ENCODE results near the gene STIM2. TPM values are rescaled to one million over a fixed set of nuclear protein-coding genes. Genes with fewer than 3 reads are reported as not detected.

Gene STIM2
- total RNA-seq, 1 donor from 2014 or later: 25.8 TPM

DNA sequence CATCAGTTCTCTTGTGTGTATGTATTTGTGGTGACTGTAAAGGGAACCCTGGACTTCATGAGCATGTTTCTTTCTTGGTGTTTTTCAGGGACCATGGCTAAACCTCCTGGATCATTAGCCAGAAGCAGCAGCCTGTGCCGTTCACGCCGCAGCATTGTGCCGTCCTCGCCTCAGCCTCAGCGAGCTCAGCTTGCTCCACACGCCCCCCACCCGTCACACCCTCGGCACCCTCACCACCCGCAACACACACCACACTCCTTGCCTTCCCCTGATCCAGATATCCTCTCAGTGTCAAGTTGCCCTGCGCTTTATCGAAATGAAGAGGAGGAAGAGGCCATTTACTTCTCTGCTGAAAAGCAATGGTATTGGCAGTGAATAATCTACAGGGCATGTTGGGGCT, 157.0 kb downstream of the STIM2 start:
- TF ChIP-seq, protein P1, sequence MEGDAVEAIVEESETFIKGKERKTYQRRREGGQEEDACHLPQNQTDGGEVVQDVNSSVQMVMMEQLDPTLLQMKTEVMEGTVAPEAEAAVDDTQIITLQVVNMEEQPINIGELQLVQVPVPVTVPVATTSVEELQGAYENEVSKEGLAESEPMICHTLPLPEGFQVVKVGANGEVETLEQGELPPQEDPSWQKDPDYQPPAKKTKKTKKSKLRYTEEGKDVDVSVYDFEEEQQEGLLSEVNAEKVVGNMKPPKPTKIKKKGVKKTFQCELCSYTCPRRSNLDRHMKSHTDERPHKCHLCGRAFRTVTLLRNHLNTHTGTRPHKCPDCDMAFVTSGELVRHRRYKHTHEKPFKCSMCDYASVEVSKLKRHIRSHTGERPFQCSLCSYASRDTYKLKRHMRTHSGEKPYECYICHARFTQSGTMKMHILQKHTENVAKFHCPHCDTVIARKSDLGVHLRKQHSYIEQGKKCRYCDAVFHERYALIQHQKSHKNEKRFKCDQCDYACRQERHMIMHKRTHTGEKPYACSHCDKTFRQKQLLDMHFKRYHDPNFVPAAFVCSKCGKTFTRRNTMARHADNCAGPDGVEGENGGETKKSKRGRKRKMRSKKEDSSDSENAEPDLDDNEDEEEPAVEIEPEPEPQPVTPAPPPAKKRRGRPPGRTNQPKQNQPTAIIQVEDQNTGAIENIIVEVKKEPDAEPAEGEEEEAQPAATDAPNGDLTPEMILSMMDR (IDR thresholded peaks at IDR 0.05): no peak
- TF ChIP-seq EZH2phosphoT487 (IDR thresholded peaks at IDR 0.05): no peak
- TF ChIP-seq EZH2 (IDR thresholded peaks at IDR 0.05): no peak
- no peak for DNase-seq (ENCODE audit: low spot score)
- Histone ChIP-seq H3K4me3 (no peak overlapping the region), H3K79me2 (ENCODE audit: low read depth) (no peaks in the 10 kb centered on the region), H3K4me1 (no peaks in the 10 kb centered on the region), H2AFZ (replicated peaks) (no peak overlapping the region), H3K27me3 (no peaks in the 10 kb centered on the region), H4K20me1 (ENCODE audit: low read depth) (no peaks in the 10 kb centered on the region), H3K4me2 (no peak overlapping the region), H3K9me3 (ENCODE audit: low read depth) (no peaks in the 10 kb centered on the region), H3K27ac (no peak overlapping the region), H3K36me3 (no peaks in the 10 kb centered on the region), H3K9ac (no peak overlapping the region), H3F3A (ENCODE audit: low read depth) (no peaks in the 10 kb centered on the region)
- Mint-ChIP-seq H3K4me3 (no peak overlapping the region), H3K9me3 (peaks cover 5% of the 10 kb centered on the region), H3K27me3 (ENCODE audit: insufficient read depth, low read depth) (no peaks in the 10 kb centered on the region), H3K36me3 (peaks cover 29% of the 10 kb centered on the region), H3K4me1 (no peaks in the 10 kb centered on the region), H3K27ac (no peak overlapping the region)

DNA sequence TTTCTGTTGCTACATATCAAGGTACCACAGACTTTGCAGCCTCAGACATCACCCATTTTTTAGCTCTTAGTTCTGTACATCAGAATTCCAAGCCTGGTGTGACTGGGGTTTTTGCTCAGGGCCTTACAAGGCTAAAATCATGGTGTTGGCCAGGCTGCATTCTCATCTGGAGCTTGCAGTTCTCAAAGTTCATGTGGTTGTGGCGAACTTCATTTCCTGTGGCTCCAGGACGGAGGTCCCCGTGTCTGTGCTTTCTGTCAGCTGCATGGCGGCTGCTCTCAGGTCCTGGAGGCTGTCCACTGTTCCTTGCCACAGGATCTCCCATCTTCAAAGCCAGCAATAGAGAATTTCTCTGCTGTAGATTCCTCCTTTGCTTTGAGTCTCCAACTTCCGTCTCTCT, 157.4 kb downstream of the STIM2 start:
- Mint-ChIP-seq H3K27me3 (ENCODE audit: insufficient read depth, low read depth) (no peaks in the 10 kb centered on the region), H3K27ac (no peak overlapping the region), H3K4me1 (no peaks in the 10 kb centered on the region), H3K9me3 (peaks cover 5% of the 10 kb centered on the region), H3K4me3 (no peak overlapping the region), H3K36me3 (peaks cover 30% of the 10 kb centered on the region)
- Histone ChIP-seq H3K79me2 (ENCODE audit: low read depth) (no peaks in the 10 kb centered on the region), H3K27me3 (no peaks in the 10 kb centered on the region), H3K4me3 (no peak overlapping the region), H4K20me1 (ENCODE audit: low read depth) (no peaks in the 10 kb centered on the region), H3K9me3 (ENCODE audit: low read depth) (no peaks in the 10 kb centered on the region), H3K36me3 (no peaks in the 10 kb centered on the region), H3K4me2 (no peak overlapping the region), H3K4me1 (no peaks in the 10 kb centered on the region), H3F3A (ENCODE audit: low read depth) (no peaks in the 10 kb centered on the region), H3K27ac (no peak overlapping the region), H3K9ac (no peak overlapping the region), H2AFZ (replicated peaks) (no peak overlapping the region)
- TF ChIP-seq EZH2 (IDR thresholded peaks at IDR 0.05) (no peak), EZH2phosphoT487 (IDR thresholded peaks at IDR 0.05) (no peak)
- TF ChIP-seq, protein P1 (IDR thresholded peaks at IDR 0.05): no peak
- DNase-seq (ENCODE audit: low spot score): no peak

DNA sequence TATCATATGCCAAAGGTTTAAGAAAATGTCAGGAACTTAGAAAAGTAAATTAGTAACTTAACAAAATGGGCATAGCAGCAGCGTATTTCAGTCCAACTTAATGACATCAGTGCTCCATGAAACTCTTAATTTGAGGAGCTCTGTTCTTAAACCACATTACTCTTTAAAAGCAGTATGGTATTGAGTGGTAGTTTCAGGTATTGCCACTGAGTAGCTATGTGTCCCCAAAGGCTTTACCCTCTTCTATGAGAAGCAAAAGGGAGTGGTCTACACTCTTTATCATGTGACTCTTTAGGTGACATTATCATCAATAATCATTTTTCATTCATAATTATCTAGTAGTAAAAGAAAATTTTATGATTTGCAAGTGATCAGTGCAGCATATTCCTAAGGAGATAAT, 158.3 kb downstream of the STIM2 start:
- Histone ChIP-seq H3K9me3 (ENCODE audit: low read depth) (no peaks in the 10 kb centered on the region), H3K4me1 (no peaks in the 10 kb centered on the region), H3K4me2 (no peak overlapping the region), H3K4me3 (no peak overlapping the region), H3K27ac (no peak overlapping the region), H3K36me3 (no peaks in the 10 kb centered on the region), H3F3A (ENCODE audit: low read depth) (no peaks in the 10 kb centered on the region), H3K9ac (no peak overlapping the region), H4K20me1 (ENCODE audit: low read depth) (no peaks in the 10 kb centered on the region), H2AFZ (replicated peaks) (no peak overlapping the region), H3K27me3 (no peaks in the 10 kb centered on the region), H3K79me2 (ENCODE audit: low read depth) (no peaks in the 10 kb centered on the region)
- peaks cover 5% of the 10 kb centered on the region for H3K9me3 Mint-ChIP-seq
- H3K36me3 Mint-ChIP-seq: peaks cover 33% of the 10 kb centered on the region
- H3K4me1 Mint-ChIP-seq: no peaks in the 10 kb centered on the region
- no peak for DNase-seq (ENCODE audit: low spot score)
- no peak overlapping the region for H3K27ac Mint-ChIP-seq
- no peaks in the 10 kb centered on the region for H3K27me3 Mint-ChIP-seq (ENCODE audit: insufficient read depth, low read depth)
- no peak overlapping the region for H3K4me3 Mint-ChIP-seq
- TF ChIP-seq, protein P1 (IDR thresholded peaks at IDR 0.05): no peak
- TF ChIP-seq EZH2phosphoT487 (IDR thresholded peaks at IDR 0.05) (no peak), EZH2 (IDR thresholded peaks at IDR 0.05) (no peak)

Measured in neural progenitor cell (in vitro differentiated cells).